ENCODE data around the gene TTC23. TPM values are rescaled to one million over a fixed set of nuclear protein-coding genes. Genes with fewer than 3 reads are reported as not detected.

TTC23 gene
- total RNA-seq, 1 donor from 2014 or later: 11.4 TPM

- H3K4me3 ChIP-seq: peak overlapping the region; percentile 84
- no peak for DNase-seq
- TF ChIP-seq CTCF (IDR thresholded peaks at IDR 0.05; ENCODE audit: borderline replicate concordance): no peak
- H3K27ac ChIP-seq (replicated peaks): peak overlapping the region; percentile 95
- peaks cover 56% of the 10 kb centered on the region for H3K4me1 ChIP-seq
- H3K27me3 ChIP-seq (ENCODE audit: low read depth): no peaks in the 10 kb centered on the region
- intact Hi-C loops (cut with micrococcal nuclease): no loop called here
- H3K9me3 ChIP-seq (replicated peaks): no peaks in the 10 kb centered on the region
- no peaks in the 10 kb centered on the region for H3K36me3 ChIP-seq
These were observed 1.1 kb upstream of the TTC23 start for GRCh38 chr15:99250494-99250856.

- no peaks in the 10 kb centered on the region for H3K36me3 ChIP-seq
- H3K9me3 ChIP-seq (replicated peaks): no peaks in the 10 kb centered on the region
- intact Hi-C loops (cut with micrococcal nuclease): no loop called here
- H3K27ac ChIP-seq (replicated peaks): peak overlapping the region; percentile 95
- H3K27me3 ChIP-seq (ENCODE audit: low read depth): no peaks in the 10 kb centered on the region
- no peak for DNase-seq
- TF ChIP-seq CTCF (IDR thresholded peaks at IDR 0.05; ENCODE audit: borderline replicate concordance): no peak
- H3K4me1 ChIP-seq: peaks cover 56% of the 10 kb centered on the region
- peak overlapping the region; percentile 84 for H3K4me3 ChIP-seq
These were observed 620 bp upstream of the TTC23 start for GRCh38 chr15:99250001-99250400.

GRCh38 chr15:99248000-99248715 is 1.2 kb downstream of the TTC23 start:
- Histone ChIP-seq H3K36me3 (no peaks in the 10 kb centered on the region), H3K27me3 (ENCODE audit: low read depth) (no peaks in the 10 kb centered on the region), H3K4me1 (peaks cover 56% of the 10 kb centered on the region), H3K9me3 (replicated peaks) (no peaks in the 10 kb centered on the region), H3K27ac (replicated peaks) (no peak overlapping the region), H3K4me3 (peak overlapping the region; percentile 84)
- TF ChIP-seq CTCF (IDR thresholded peaks at IDR 0.05; ENCODE audit: borderline replicate concordance): no peak
- DNase-seq: no peak
- intact Hi-C loops (cut with micrococcal nuclease): no loop called here

GRCh38 chr15:99247062-99247461 is 2.3 kb downstream of the TTC23 start:
- no peak overlapping the region for H3K4me3 ChIP-seq
- TF ChIP-seq CTCF (IDR thresholded peaks at IDR 0.05; ENCODE audit: borderline replicate concordance): no peak
- no peaks in the 10 kb centered on the region for H3K27me3 ChIP-seq (ENCODE audit: low read depth)
- H3K4me1 ChIP-seq: peaks cover 49% of the 10 kb centered on the region
- intact Hi-C loops (cut with micrococcal nuclease): no loop called here
- DNase-seq: no peak
- no peaks in the 10 kb centered on the region for H3K9me3 ChIP-seq (replicated peaks)
- no peaks in the 10 kb centered on the region for H3K36me3 ChIP-seq
- no peak overlapping the region for H3K27ac ChIP-seq (replicated peaks)

GRCh38 chr15:99244306-99244705 is 5.1 kb downstream of the TTC23 start:
- no peak for DNase-seq
- H3K4me3 ChIP-seq: no peak overlapping the region
- H3K27me3 ChIP-seq (ENCODE audit: low read depth): no peaks in the 10 kb centered on the region
- TF ChIP-seq CTCF (IDR thresholded peaks at IDR 0.05; ENCODE audit: borderline replicate concordance): no peak
- peaks cover 18% of the 10 kb centered on the region for H3K36me3 ChIP-seq
- intact Hi-C loops (cut with micrococcal nuclease): no loop called here
- peaks cover 29% of the 10 kb centered on the region for H3K4me1 ChIP-seq
- no peaks in the 10 kb centered on the region for H3K9me3 ChIP-seq (replicated peaks)
- H3K27ac ChIP-seq (replicated peaks): no peak overlapping the region

Data from left ventricle myocardium inferior (tissue), 1 donor.